ENCODE data around the gene CDK4.

Gene CDK4

DNA sequence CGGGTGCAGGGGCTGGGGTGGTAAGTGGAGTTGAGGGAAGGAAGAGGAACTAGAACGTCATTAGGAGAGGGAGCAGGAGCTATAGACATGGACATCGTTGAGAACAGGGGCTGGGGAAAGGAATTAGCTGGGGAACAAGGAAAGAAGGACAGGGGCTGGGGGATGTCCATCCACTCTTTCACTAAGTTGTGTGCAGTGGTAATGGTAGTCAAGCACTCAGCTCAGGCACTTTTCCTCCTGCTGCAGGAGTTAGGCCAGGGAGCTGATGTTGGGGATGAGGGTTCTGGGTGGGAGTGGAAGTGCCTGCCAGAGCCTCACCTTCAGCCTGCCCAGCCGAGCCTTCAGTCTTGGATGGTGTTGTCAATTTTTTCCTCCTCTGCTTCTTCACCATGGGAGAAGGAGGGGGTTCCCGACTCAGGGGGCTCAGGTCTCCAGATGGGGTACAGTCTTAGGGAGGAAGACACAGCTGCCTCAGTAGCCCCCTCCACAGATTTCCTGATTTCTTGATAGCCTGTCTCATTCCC, 22.7 kb downstream of the CDK4 start:
- H4K91ac ChIP-seq (ENCODE audit: low read depth, low read length) = no peak overlapping the region
- no peak overlapping the region for H2BK120ac ChIP-seq (ENCODE audit: insufficient read depth, low read length, poor library complexity)
- H3K79me1 ChIP-seq (ENCODE audit: low read length) = no peaks in the 10 kb centered on the region
- H3K4me1 ChIP-seq (ENCODE audit: control insufficient read depth in 1 of 2, insufficient read depth in 2 of 2, low read length in 2 of 2) = peaks cover 7 to 12% of the 10 kb centered on the region in 2 experiments
- no peaks in the 10 kb centered on the region for H3K79me2 ChIP-seq (ENCODE audit: control insufficient read depth, insufficient read depth, low read length, poor library complexity)
- H2AK5ac ChIP-seq (ENCODE audit: low read length) = no peak overlapping the region
- H4K8ac ChIP-seq (ENCODE audit: low read depth, low read length) = no peak overlapping the region
- H2BK12ac ChIP-seq (ENCODE audit: low read length) = no peak overlapping the region
- no peaks in the 10 kb centered on the region for H3K36me3 ChIP-seq (ENCODE audit: control insufficient read depth in 1 of 2, insufficient read depth in 2 of 2, low read length in 2 of 2)
- H3K4me3 ChIP-seq (ENCODE audit: low read depth, low read length) = no peak overlapping the region
- no peak overlapping the region for H4K12ac ChIP-seq (ENCODE audit: low read depth, low read length)
- no peak overlapping the region for H3K27ac ChIP-seq (ENCODE audit: low read depth, low read length)
- H3K14ac ChIP-seq (ENCODE audit: low read length) = no peak overlapping the region
- H3K9me3 ChIP-seq (ENCODE audit: insufficient read depth, low read depth, low read length) = peaks cover 15% of the 10 kb centered on the region
- no peak overlapping the region for H3K9ac ChIP-seq (ENCODE audit: low read length)
- no peak overlapping the region for H3K23ac ChIP-seq (ENCODE audit: low read length)
- WGBS (ENCODE audit: extremely low coverage, insufficient coverage, insufficient read length) = no CpG with 5 or more reads among the region's 5 CpGs
- DNase-seq = no peak
- H2BK5ac ChIP-seq (ENCODE audit: low read depth, low read length, poor library complexity) = no peak overlapping the region
- no peak overlapping the region for H3K4me2 ChIP-seq (ENCODE audit: low read length)
- H3K27me3 ChIP-seq (ENCODE audit: insufficient read depth, low read length) = peaks cover 34% of the 10 kb centered on the region
- H2AFZ ChIP-seq (ENCODE audit: insufficient read depth, low read length, poor library complexity) = no peak overlapping the region
- no peak overlapping the region for H3K18ac ChIP-seq (ENCODE audit: low read length)
- H3K4ac ChIP-seq (ENCODE audit: low read depth, low read length) = no peak overlapping the region

DNA sequence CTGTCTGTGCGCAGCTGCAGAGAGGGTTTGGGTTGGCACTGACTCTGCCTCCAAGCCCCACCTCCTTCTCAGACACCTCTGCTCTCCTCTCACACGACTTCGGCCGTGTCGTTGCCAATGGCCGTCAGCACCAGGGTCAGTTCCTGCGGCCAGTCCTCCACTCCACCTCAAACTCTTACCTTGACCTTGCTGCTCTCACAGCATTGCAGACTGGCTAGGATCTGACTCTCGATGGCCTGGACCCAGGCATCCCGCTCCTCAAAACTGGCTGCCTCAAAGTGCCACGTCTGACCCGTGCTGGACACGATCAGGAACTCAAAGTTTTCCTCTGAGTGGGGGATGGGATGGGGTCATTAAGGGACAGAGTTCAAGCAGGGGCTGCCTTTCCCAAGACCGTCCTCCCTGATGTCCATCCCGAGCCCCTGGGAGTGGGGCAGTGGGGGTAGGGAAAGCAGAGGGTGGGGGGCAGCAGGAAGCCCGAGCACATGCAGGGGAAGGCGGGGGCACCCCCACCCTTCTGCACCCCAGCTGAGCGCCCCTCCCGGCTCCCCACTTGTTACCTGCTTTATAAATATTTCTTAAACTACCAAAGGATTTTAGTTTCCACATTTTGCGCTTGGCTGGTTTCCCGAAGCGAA, 24.2 kb downstream of the CDK4 start:
- Histone ChIP-seq H2BK12ac (ENCODE audit: low read length) (no peak overlapping the region), H3K14ac (ENCODE audit: low read length) (no peak overlapping the region), H4K8ac (ENCODE audit: low read depth, low read length) (no peak overlapping the region), H3K4me1 (ENCODE audit: control insufficient read depth in 1 of 2, insufficient read depth in 2 of 2, low read length in 2 of 2) (peaks cover 7 to 12% of the 10 kb centered on the region in 2 experiments), H2AFZ (ENCODE audit: insufficient read depth, low read length, poor library complexity) (no peak overlapping the region), H4K91ac (ENCODE audit: low read depth, low read length) (no peak overlapping the region), H3K79me2 (ENCODE audit: control insufficient read depth, insufficient read depth, low read length, poor library complexity) (no peaks in the 10 kb centered on the region), H3K9ac (ENCODE audit: low read length) (no peak overlapping the region), H2BK120ac (ENCODE audit: insufficient read depth, low read length, poor library complexity) (no peak overlapping the region), H3K4ac (ENCODE audit: low read depth, low read length) (no peak overlapping the region), H2AK5ac (ENCODE audit: low read length) (no peak overlapping the region), H3K9me3 (ENCODE audit: insufficient read depth, low read depth, low read length) (peaks cover 18% of the 10 kb centered on the region), H3K79me1 (ENCODE audit: low read length) (no peaks in the 10 kb centered on the region), H3K27me3 (ENCODE audit: insufficient read depth, low read length) (peaks cover 28% of the 10 kb centered on the region), H3K4me3 (ENCODE audit: low read depth, low read length) (no peak overlapping the region), H3K27ac (ENCODE audit: low read depth, low read length) (no peak overlapping the region), H3K18ac (ENCODE audit: low read length) (no peak overlapping the region), H2BK5ac (ENCODE audit: low read depth, low read length, poor library complexity) (no peak overlapping the region), H3K23ac (ENCODE audit: low read length) (no peak overlapping the region), H3K4me2 (ENCODE audit: low read length) (no peak overlapping the region), H3K36me3 (ENCODE audit: control insufficient read depth in 1 of 2, insufficient read depth in 2 of 2, low read length in 2 of 2) (no peaks in the 10 kb centered on the region), H4K12ac (ENCODE audit: low read depth, low read length) (no peak overlapping the region)
- DNase-seq = peak; percentile 22 to 66
- WGBS (ENCODE audit: extremely low coverage, insufficient coverage, insufficient read length) = no CpG with 5 or more reads among the region's 21 CpGs

DNA sequence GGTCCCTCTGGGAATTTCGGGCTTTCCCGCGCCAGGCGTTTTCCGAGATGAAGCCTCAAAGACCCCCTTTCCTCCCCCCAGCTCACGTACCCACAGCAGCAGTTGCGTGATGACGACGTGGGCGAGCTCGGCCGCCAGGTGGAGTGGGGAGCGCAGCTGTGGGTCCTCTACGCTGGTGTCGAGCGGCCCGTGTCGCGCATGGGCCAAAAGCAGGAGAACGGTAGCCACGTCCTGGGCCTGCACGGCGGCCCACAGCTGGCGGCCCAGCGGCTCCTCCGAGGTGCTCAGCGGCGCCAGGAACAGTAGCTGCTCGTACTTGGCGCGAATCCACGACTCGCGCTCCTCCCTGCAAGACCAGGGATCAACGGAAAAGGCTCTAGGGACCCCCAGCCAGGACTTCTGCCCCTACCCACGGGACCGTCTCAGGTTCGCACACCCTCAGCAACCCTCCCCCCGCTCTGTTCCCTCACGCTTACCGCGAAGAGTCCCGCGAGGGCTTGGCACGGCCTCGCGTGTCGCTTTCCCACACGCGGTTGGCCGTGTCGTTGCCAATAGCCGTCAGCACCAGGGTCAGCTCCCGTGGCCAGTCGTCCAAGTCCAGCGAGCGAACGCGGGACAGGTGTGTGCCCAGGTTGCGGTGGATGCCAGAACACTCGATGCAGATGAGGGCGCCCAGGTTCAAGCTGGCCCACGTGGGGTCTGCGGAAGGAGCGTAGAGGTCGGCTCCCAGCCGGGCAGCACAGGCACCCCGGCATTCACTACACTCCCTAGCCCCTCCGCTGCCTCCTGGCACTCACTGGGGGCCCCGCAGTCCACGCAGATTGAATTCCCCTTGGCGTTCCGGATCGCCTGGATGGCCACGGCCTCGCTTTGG, 25.0 kb downstream of the CDK4 start:
- no CpG with 5 or more reads among the region's 76 CpGs for WGBS (ENCODE audit: extremely low coverage, insufficient coverage, insufficient read length)
- Histone ChIP-seq H3K79me2 (ENCODE audit: control insufficient read depth, insufficient read depth, low read length, poor library complexity) (no peaks in the 10 kb centered on the region), H2AFZ (ENCODE audit: insufficient read depth, low read length, poor library complexity) (no peak overlapping the region), H3K27ac (ENCODE audit: low read depth, low read length) (no peak overlapping the region), H2AK5ac (ENCODE audit: low read length) (no peak overlapping the region), H3K4ac (ENCODE audit: low read depth, low read length) (no peak overlapping the region), H3K27me3 (ENCODE audit: insufficient read depth, low read length) (peaks cover 26% of the 10 kb centered on the region), H3K36me3 (ENCODE audit: control insufficient read depth in 1 of 2, insufficient read depth in 2 of 2, low read length in 2 of 2) (no peaks in the 10 kb centered on the region), H4K91ac (ENCODE audit: low read depth, low read length) (no peak overlapping the region), H3K23ac (ENCODE audit: low read length) (no peak overlapping the region), H3K14ac (ENCODE audit: low read length) (no peak overlapping the region), H3K4me1 (ENCODE audit: control insufficient read depth in 1 of 2, insufficient read depth in 2 of 2, low read length in 2 of 2) (peaks cover 7 to 12% of the 10 kb centered on the region in 2 experiments), H2BK5ac (ENCODE audit: low read depth, low read length, poor library complexity) (no peak overlapping the region), H3K4me2 (ENCODE audit: low read length) (peak overlapping the region; percentile 60), H3K18ac (ENCODE audit: low read length) (no peak overlapping the region), H3K9ac (ENCODE audit: low read length) (no peak overlapping the region), H3K79me1 (ENCODE audit: low read length) (no peaks in the 10 kb centered on the region), H2BK12ac (ENCODE audit: low read length) (no peak overlapping the region), H3K9me3 (ENCODE audit: insufficient read depth, low read depth, low read length) (peaks cover 18% of the 10 kb centered on the region), H3K4me3 (ENCODE audit: low read depth, low read length) (no peak overlapping the region), H4K12ac (ENCODE audit: low read depth, low read length) (no peak overlapping the region), H4K8ac (ENCODE audit: low read depth, low read length) (no peak overlapping the region), H2BK120ac (ENCODE audit: insufficient read depth, low read length, poor library complexity) (no peak overlapping the region)
- peak; percentile 23 to 63 for DNase-seq

DNA sequence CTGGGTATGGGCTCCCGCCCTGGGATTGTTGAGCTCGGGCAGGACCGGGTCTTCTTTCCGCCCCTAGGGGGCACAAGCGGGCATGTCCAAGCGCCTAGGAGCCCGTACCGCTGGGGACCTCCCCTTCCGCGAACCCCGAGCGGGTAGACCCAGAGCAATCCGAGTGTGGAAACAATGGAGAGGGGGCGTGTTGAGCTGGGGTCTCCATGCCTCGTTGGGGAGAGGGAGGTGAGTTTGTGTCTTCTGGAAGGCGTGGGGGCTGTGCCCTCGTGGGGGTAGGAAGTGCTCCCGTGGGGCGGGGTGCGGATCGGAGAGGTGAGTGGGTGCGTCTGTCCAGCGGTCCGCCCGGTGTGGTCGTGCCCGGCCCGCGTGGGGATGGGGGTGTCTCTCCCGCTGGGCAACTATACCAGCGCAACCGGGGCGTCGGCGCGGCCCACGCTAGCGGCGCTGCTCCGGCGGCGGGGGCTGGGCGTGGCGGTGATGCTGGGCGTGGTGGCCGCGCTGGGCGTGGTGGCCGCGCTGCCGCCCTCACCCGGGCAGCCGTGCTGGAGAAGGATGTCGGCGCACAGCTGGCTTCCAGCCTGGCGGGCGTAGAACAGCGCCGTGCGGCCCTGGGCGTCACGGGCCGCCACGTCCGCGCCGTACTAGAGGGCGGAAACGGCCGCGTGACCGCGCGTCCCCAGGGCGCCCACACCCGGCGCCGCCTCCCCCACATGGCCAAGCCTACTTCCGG, 25.8 kb downstream of the CDK4 start:
- Histone ChIP-seq H3K4me1 (ENCODE audit: control insufficient read depth in 1 of 2, insufficient read depth in 2 of 2, low read length in 2 of 2) (peaks cover 7 to 12% of the 10 kb centered on the region in 2 experiments), H2BK12ac (ENCODE audit: low read length) (no peak overlapping the region), H3K27me3 (ENCODE audit: insufficient read depth, low read length) (peaks cover 26% of the 10 kb centered on the region), H4K91ac (ENCODE audit: low read depth, low read length) (no peak overlapping the region), H3K36me3 (ENCODE audit: control insufficient read depth in 1 of 2, insufficient read depth in 2 of 2, low read length in 2 of 2) (peaks cover 3 to 5% of the 10 kb centered on the region in 2 experiments), H3K9ac (ENCODE audit: low read length) (no peak overlapping the region), H4K12ac (ENCODE audit: low read depth, low read length) (no peak overlapping the region), H3K9me3 (ENCODE audit: insufficient read depth, low read depth, low read length) (peaks cover 19% of the 10 kb centered on the region), H3K18ac (ENCODE audit: low read length) (no peak overlapping the region), H3K23ac (ENCODE audit: low read length) (no peak overlapping the region), H3K4ac (ENCODE audit: low read depth, low read length) (no peak overlapping the region), H3K14ac (ENCODE audit: low read length) (no peak overlapping the region), H2AK5ac (ENCODE audit: low read length) (no peak overlapping the region), H2AFZ (ENCODE audit: insufficient read depth, low read length, poor library complexity) (no peak overlapping the region), H2BK120ac (ENCODE audit: insufficient read depth, low read length, poor library complexity) (no peak overlapping the region), H3K4me3 (ENCODE audit: low read depth, low read length) (peak overlapping the region; percentile 55), H3K27ac (ENCODE audit: low read depth, low read length) (no peak overlapping the region), H3K79me2 (ENCODE audit: control insufficient read depth, insufficient read depth, low read length, poor library complexity) (no peaks in the 10 kb centered on the region), H3K79me1 (ENCODE audit: low read length) (no peaks in the 10 kb centered on the region), H3K4me2 (ENCODE audit: low read length) (peak overlapping the region; percentile 60), H2BK5ac (ENCODE audit: low read depth, low read length, poor library complexity) (no peak overlapping the region), H4K8ac (ENCODE audit: low read depth, low read length) (no peak overlapping the region)
- peak in 1 of 2 donors; percentile 48 for DNase-seq
- WGBS (ENCODE audit: extremely low coverage, insufficient coverage, insufficient read length) = no CpG with 5 or more reads among the region's 79 CpGs
